ENCODE measurements around the gene CHL1.

DNA sequence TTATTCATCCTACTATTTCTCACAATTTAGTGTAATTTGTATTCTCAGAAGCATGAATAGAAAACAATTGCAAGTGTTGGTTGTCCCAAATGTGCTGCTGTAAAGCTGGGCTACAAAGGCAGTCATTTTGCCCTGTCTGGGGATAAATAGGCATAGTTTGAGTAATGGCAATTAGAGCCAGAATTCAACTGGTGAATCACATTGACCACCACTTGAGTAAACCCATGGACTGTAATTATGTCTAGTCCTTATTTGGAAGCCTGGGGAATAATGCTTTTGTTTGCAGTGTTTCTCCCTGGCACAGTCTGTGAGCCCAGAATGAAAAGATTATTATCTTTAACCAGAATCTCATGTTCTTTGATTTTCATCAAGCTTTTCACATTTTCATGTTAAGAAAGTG, 30.5 kb upstream of the CHL1 start:
- TF ChIP-seq, protein P1, sequence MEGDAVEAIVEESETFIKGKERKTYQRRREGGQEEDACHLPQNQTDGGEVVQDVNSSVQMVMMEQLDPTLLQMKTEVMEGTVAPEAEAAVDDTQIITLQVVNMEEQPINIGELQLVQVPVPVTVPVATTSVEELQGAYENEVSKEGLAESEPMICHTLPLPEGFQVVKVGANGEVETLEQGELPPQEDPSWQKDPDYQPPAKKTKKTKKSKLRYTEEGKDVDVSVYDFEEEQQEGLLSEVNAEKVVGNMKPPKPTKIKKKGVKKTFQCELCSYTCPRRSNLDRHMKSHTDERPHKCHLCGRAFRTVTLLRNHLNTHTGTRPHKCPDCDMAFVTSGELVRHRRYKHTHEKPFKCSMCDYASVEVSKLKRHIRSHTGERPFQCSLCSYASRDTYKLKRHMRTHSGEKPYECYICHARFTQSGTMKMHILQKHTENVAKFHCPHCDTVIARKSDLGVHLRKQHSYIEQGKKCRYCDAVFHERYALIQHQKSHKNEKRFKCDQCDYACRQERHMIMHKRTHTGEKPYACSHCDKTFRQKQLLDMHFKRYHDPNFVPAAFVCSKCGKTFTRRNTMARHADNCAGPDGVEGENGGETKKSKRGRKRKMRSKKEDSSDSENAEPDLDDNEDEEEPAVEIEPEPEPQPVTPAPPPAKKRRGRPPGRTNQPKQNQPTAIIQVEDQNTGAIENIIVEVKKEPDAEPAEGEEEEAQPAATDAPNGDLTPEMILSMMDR (conservative IDR thresholded peaks at IDR 0.05 in 1 of 2, IDR thresholded peaks at IDR 0.05 in 1 of 2; ENCODE audit: low read depth in 1 of 2, low read length in 2 of 2) = no peak
- no peak for TF ChIP-seq EZH2 (IDR thresholded peaks at IDR 0.05; ENCODE audit: low read length, missing control alignments)

All from fibroblast of lung (primary cell).